GM19099 (cell line): Measurements from ENCODE around the gene CBLC.

Source experiments
- POLR2A ChIP-seq: IDR thresholded peaks from 3 replicates; pipeline ENCODE4 v1.6.1; 2011; ENCODE audit warnings: low read depth; ENCODE audit not compliant: insufficient read length; ENCODE audit errors: extremely low read depth

The CBLC gene

DNA sequence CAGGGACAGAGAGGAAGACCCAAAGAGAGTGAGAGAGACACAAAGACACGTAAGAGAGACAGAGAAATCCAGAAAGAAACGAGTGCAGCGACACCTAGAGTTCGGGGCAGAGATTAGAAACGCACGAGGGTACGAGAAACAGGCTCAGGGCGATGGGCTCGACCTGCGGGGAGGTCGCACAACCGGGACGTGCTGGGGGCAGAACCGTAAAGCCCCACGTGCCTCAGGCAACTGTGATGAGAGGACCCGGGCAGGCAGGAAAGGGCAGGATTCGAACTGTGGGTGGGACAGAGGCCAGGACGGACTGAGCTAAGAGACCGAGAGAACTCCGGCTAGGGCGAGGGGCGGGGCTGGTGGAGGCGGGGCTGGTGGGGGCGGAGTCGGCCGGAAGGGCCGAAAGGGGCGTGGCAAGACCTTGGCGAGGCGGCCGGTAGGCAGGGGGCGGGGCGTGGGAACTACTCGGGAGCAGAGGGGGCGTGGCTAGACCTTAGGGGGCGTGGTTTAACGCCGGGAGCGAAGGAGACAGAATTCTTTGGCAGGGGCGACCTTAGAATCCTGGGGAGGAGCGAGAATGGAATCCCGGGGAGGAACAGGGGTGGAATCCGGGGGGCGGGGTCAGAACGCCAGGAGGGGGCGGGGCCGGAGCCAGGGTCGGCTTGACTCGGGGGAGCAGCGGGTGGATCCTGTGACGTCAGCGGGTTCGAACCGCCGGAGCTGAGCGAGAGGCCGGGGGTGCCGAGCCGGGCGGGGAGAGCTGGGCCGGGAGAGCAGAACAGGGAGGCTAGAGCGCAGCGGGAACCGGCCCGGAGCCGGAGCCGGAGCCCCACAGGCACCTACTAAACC, 68.1 kb downstream of the CBLC start, which contains the start of gene NECTIN2:
NECTIN2 (plus strand) TSS at position 686 of the 843 bp plus-strand sequence. CDS start 229 bp downstream, outside the sequence.
- TF ChIP-seq POLR2A, result no peak

DNA sequence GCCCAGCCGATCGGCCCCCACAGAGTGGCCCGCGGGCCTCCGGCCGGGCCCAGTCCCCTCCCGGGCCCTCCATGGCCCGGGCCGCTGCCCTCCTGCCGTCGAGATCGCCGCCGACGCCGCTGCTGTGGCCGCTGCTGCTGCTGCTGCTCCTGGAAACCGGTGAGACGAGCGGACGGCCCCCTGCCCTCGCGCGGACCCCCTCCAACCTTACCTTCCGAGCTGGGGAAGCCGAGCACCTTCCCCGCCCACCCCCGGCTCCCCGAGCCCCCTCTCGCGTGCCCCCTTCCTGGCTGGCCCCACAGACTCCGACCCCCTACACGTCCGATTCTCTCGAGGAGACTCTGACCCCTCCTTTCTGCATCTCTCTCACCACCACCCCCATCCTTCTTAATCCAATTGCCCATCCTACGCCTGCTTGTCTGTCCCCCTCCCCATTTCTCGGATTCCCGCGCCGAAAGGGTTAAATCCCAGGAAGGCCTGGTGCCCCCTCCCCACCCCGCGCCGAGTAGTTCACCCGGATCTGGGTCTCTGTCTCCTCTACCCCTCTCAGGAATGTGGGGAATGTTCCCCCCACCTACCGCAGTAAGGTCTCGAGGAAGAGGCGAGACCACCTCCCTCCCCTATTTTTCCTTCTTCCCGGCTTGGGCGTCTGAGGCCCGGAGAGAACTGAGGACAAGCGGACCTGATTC, 68.9 kb downstream of the CBLC start:
- no peak for TF ChIP-seq POLR2A

DNA sequence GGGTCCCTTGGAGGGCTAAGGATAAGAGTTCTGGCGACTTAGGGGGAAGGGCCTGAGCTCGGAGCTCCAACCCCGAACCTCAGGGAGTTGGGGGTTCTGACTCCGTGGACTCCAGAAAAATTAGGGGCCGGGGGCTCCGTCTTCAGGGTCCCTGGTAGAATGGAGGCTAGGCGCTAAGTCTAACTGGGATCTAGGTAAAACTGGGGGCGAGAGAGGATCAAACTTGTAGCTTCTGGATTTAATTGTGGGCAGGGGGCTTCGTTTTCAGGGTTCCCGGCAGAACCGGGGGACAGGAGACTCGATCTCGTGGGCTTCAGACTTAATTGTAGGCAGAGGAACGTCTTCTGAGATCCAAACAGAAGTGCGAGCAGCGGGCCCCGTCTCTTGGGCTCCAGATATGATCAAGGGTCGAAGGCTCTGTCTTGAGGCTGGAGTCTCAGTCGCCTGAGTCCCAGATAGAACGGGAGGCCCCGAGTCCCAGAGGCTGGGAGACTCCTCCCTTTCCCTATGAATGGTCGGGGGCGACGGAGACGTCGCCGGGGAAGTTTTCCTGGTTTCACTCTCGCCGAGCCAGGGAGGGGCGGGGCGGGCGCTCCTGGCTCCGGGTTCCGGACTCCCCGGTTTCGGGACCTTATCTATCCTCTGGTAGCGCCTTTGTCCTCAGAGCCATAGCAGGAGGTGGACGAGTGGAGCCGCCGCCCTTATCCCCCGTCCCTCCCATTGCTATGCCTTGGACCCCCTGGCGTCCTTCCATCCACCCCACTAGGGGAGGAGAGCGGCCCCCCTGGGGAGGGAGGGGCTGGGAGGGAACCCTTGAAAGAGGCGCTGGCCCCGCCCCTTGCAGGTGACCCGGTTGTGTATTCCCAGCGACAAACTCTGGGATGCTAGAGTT, 69.7 kb downstream of the CBLC start:
- no peak for TF ChIP-seq POLR2A

DNA sequence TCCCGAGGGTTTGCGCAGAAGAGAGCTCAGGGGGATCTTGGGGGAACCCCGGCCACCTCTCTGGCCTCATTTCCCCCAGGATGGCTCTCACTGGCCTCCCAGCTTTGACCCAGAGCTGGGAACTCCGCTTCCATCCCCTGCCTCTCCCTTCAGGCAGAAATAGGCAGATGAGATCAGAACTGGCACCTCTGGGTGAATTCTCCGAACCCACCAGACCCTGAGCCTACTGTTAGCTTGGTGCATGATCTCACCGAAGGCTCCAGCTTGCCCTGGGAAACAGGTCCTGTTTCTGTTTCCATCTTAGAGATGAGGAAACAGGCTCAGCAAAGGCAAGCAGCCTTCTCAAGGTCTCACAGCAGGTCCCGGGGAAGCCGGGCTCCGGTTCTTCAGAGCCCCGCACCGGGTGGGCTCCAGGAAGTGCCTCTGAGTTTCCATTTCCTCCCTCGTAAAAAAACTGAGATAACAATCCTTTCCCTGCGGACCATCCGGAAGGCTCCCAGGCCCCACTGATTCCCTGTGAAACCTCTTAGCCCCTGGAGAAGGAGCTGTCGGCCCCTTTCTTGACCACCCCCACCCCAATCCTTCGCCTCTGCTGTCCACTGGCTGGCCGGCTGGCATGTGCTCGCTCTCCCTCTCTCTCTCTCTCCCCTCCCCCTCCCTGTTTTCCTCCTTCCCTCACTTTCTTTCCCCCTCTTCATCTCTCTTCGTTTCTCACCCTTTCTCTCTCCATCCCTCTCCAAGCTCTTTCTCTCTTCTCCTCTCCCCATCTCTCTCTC, 70.5 kb downstream of the CBLC start:
- no peak for TF ChIP-seq POLR2A

DNA sequence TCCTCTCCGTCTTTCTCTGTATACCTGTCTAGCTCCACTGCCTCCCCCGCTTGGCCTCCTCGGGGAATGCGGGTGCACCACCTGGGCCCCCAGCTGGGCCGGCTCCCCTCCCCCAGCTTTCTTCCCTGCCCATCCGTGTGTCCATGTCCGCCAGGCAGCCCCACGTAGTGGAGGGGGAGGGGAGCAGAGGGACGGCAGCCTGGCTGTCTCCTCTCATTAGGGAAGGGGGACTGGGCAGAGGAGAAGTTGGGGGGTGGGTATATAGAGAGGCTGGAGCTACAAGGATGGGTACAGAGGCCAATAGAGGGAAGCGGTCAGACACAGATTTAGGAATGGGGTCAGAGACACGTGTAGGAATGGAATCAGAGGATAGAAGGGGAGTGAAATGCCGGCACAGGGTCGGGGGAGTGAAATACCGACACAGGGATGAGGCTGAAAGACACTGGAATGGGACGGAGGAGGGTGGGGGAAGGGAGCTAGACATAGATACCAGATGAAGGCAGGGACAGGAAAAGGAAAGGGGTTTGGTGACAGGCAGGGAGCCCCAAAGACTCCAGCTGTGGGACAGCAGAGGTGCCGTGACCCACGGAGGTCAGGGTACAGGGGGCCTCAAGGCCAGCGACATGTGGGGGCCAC, 71.2 kb downstream of the CBLC start:
- TF ChIP-seq POLR2A, result no peak
